Raji (cell line): ENCODE measurements around the gene MFF.

ENCODE experiments used
- POLR2A ChIP-seq: IDR thresholded peaks from 2 replicates; pipeline ENCODE4 v1.6.1; 2011; ENCODE audit warnings: low read depth, low read length, control low read depth; ENCODE audit not compliant: insufficient read depth

MFF gene

DNA sequence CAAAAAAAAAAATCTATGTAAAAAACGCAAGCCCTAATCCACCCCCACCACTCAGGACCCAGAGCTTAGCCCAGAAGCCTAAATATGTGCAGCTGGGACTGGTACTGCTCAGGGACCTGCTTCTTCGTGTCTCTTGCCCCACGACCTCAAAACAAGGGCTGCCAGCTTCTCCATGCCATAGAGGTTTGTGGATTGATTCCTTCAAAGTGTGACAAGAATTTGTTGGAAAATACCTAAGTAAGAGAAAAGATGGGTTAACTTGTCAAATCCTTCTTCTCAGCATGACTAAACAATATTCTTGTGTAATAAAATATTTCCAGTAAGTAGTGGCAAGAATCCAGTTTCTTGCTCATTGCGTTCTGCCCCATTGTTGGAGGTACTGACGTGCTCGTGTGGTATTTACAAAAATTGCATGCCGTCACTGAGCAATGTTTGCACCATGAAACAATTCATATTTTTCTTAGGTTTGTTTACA, 63.5 kb downstream of the MFF start:
- no peak for TF ChIP-seq POLR2A

DNA sequence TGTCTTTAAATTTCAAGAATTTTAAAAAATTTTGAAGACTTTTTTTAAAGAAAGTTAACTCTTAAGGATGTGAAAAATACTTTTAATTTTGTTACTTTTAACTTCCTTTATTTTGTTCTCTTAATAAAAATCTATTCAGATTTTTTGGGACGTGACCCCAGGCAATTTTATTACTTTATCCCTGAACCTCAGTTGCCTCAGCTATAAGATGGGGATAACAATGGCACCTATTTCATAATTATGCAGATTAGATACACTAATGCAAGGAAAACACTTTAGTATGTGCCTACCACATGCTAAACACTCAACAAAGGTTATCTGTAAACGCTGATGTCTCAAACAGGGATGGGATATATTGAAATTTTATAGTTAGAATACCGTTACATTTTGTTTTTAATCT, 64.2 kb downstream of the MFF start:
- TF ChIP-seq POLR2A: no peak

DNA sequence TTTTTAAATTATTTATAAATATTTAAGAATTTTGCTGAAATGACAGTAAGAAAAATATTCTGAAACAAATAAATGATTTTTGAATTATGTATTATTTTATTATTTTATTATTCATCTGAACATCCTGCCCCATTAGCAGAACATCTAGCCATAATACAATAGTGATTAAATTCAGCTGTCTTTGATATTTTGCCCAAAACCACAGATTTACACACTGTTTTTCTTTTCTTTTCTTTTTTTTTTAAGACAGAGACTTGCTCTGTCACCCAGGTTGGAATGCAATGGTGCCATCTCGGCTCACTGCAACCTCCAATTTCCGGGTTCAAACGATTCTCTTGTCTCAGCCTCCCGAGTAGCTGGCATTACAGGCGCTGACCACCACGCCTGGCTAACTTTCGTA, 64.6 kb downstream of the MFF start:
- no peak for TF ChIP-seq POLR2A

DNA sequence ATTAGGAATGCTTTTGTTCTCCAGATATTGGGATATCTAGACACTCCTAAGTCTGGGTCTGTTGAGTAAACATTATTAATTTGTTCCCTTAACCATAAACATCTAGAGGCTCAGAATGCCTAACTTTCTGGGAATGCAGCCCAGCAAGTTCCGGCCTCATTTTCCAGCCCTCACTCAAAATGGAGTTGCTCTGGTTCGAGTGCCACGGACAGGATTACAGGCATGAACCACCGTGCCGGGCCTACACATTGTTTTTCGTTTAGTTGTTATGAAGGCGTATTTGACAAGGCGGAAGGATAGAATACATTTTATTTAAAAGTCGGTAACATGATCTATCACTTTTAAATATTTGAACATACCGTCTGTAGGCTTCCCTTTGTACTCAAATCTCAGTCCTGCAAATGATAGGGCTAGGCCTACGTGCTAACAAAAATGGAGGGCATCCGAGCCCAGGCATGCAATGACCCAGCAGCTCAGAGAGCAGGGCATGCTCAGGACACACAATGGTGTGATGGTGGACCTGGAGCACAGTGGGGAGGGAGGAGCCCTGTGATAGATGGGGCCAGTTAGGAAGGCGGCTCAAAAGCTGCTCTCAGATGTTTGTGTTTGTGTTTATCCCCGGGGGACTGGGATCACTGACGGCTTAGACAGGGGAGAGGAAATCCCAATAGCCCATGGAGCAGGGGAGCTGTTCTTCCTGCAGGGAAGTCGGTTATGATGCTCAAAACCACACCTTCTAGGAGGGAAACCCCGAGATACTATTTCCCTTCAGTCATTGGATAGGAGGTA, 65.6 kb downstream of the MFF start:
- no peak for TF ChIP-seq POLR2A

DNA sequence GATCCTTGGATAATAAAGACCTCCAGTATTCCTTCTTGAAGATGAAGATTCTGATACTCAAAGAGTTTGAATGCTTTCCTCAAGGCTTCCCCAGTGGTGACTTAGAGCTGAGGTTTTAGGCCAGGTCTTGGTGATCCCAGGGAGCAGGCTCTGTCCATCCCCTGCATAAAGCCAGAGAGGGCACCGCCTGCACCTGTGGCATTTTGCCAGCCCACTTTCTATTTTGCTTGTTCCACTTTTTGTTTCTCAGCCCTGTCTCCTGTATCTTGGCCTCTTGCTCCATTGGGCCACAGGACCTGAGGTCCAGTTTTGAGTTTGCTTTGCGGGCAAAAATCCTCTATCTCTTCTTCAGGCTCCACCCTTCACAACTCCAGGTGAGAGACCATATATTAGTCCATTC, 69.3 kb downstream of the MFF start:
- TF ChIP-seq POLR2A: no peak

DNA sequence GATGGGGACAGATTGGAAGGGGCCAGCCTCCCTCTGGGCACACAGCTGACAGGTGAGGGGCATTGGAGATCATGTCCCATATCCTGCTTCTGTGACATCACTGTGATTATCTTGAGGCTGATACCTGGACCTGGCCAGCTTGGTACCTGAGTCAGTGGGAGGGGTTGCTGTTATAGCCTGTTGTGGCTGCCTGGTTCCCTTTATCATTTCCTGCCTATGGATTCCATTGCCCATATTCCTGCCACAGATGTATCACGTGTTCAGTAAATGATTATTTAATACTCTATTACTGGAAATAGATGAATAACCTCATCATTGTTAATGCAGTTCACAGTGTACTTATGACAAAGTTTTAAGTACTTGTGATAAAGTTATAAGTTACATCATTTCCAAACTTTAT, 70.5 kb downstream of the MFF start:
- TF ChIP-seq POLR2A: no peak

DNA sequence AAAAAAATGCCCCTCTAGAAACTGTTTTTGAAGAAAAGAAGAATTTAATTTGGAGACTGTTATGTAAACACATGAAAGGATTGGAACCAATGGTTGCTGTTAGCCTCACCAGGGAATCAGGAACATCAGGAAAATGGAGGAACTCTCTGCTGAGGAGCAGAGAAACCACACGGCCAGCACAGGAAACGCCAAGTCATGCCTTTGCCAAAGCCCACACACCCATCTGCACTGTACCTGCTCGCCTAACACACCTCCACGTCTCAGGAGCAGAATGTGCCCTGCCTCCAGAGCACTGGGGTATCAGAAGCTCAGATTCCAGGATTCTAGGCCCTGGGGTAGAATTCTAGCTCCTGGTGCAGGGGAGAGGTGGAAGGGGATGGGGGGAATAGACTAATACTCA, 72.5 kb downstream of the MFF start:
- no peak for TF ChIP-seq POLR2A

DNA sequence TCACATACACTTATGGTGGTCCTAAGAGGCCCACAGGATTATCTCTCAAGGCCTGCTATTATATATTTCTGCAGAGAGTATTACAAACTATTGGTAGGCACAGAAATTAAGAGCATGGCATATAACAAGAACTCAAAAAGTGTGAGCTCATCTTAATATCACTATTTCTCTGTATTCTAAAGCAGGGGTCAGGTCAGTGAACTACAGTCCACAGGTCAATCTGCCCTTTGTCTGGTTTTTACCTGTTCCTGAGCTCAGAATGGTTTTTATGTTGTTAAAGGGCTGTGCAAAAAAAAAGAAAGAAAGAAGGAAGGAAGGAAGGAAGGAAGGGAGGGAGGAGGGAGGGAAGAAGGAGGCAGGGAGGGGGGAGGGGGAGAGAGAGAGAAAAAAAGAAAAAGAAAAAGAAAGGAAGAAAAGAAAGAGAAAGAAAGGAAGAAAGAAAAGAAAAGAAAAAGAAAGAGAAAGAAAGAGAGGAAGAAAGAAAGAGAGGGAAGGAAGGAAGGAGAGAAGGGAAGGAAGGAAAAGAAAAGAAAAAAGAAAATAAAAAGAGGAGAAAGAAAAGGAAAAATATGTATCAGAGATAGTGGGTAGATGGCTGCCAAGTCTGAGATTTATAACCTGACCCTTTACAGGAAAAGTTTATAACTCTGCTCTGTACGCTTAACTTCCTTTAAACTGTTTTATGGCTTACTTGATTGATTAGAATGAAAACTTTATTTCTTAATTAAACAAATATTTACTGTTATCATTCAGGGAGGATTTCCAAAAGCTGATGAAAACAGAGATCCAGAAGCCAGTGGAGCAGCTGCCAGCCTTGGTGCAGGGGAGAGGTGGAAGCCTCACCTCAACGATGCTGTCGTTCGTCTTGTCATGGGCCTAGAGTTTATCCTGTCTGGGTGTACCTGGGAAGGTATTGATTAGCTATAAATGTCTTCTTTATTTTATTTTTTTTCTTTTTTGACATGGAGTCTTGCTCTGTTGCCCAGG, 73.9 kb downstream of the MFF start:
- TF ChIP-seq POLR2A: no peak

DNA sequence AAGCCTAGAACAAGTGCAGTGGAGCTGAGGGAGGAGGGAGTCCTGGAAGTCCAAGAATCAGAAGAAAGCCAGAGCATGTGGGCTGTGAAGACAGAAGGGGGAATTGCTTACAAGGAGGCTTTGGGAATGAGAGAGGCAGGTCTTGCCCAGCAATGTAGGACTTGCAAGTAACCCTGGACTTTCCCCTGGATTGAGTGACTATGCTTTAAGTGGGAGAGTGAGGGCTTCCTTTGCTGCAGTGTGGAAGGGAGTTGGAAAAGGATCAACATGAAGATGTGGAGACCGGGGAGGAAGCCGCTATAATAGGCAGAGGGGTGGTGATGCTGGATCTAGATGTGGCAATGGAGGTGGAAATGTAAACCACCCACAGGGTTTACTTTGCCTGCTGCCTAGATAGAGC, 76.5 kb downstream of the MFF start:
- no peak for TF ChIP-seq POLR2A

DNA sequence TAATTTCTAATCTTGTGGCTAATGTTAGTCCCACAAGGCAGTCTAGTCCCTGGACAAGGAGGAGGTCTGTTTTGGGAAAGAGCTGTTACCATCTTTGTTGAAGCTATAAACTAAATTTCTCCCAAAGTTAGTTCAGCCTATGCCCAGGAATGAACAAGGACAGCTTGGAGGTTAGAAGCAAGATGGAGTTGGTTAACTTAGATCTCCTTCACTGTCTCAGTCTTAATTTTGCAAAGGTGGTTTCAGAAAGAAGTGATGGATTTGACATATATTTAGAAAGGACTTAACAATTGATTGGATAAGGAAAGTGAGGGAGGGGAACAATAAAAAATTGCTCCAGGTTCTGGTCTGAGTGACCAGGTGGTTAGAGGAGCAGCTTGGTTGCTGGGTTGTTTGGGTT, 77.3 kb downstream of the MFF start:
- TF ChIP-seq POLR2A: no peak

DNA sequence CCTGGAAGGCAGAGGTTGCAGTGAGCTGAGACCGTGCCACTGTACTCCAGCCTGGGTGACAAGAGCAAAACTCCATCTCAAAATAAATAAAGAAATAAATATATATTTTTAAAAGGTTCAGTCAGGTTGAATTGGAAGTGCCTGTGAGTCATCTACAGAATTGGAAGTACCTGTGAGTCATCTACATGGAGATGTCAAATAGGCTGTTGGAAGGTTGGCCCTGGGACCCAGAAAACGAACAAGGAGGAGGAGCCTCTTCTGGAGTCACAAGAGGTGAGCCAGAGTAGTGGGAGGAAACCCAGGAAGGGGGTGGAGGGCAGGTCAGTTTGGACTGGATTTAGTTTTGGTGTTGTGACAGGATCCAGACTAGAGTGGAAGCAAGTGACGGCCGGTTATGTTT, 77.9 kb downstream of the MFF start:
- TF ChIP-seq POLR2A: no peak

DNA sequence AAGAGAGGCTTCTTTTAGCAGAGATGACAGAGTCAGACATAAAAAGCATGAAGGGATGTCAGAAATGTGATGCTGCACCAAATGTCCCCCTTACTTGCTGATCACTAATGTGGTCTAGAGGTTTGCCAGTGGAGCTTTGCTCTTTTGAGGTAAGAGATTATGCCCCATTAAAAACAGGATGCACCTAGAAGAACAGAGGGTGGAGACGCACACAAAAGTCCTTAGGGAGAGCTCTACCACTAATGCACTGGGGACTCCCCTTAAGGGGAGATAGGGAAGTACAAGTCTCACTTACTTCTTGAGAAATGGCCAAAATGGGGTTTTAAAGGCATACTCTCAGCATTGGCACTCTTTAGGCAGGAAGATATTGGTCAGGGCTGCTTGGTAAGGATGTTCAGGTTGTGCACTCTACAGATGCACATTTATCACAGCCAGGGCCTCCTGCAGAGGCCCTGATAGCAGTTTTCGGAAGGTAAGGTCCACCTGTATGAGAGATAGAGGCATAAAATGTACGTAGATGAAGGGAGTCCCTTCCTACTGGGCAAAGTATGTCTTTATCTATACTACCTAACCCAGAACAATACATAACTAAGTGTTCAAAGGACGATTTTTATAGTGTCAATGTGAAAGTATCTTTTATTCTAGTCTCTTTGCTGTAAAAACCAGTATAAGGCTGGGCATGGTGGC, 79.7 kb downstream of the MFF start:
- no peak for TF ChIP-seq POLR2A

DNA sequence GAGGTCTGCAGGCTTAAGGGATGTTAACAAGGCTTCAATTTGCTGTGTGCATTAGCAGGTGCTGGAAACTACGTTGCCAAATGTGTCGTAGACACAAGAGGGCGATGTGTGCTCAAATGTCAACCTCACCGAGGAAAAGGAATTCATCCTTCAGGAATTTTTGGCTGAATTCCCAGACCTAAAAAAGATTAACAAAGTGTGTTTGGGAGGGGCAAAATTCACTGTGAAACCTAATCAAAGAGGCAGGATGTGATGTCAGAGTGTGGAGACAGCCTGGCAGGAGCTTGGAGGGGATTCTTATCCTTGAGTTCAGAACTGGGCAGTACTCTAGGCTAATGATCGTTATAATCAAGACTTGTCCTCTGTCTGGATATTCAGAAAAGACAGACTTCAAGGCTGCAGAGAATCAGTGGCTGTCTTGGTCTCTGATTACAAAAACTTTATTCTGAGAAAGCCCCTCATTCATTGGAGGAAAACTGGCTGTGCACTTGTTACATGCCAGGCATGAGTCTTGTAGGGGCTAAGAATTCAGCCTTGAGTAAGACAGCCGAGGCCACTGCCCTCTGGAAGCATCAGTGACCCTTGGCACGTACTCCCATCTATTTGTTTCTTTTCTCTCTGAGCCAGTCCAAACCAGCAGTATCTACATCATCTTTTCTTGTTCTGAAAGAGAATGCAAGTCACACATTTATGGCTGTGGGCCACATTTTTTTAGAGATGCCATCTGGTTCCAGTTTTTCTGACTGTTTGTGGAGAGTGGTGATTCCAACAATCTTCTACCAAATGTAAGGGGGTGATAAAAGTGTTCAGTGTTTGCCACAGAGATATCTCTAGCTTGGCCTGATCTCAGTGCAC, 81.4 kb downstream of the MFF start:
- TF ChIP-seq POLR2A: no peak
